ENCODE measurements around the gene PNMA6F. TPM values are rescaled to one million over a fixed set of nuclear protein-coding genes. Genes with fewer than 3 reads are reported as not detected.

The PNMA6F gene
- total RNA-seq, 1 experiment from 2014 or later: not detected

DNA sequence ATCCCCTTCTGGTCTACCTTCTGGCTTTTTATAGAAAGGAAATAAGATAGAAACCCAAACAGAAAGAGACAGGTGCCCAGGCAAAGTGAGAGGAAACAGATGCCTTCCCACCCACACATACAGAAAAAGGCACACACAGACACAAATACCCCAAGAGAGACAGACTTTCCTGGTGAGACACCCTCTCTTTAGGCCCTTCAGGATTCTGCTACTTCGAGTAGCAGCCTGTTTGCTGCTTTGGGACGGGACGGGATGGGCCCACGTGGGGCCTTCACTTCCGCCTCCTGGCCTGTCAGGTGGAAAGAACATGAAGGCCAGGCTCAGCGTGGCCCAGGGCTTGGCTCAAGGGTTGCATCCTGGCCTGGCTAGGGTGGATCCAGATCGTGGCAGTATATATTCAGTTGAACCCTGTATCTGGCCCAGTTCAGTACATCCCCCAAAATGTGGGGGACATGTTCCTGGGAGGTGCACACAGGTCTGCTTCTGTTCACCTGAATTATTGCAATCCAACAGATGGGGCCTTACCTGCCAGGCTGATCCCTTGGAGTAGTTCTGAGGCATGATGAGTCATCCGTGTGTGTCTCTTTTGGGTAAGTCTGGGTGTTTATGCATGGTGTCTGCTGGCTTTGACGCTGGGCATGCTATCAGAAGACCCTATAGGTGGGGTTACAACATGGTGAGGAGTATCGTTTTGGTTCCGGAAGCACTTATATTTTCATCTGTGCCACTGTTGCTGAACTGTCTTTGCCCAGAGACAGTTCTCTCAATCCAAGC lies 14.7 kb upstream of the PNMA6F start:
- Histone ChIP-seq H2AFZ (ENCODE audit: low read depth, low read length, poor library complexity, severe bottlenecking) (no peak overlapping the region), H3K9me3 (ENCODE audit: control insufficient read depth in 1 of 2, insufficient read depth in 1 of 2, low read depth in 1 of 2, low read length in 2 of 2) (no peaks in the 10 kb centered on the region), H3K4me2 (ENCODE audit: low read length) (no peak overlapping the region), H3K9ac (ENCODE audit: low read length) (no peak overlapping the region), H3K36me3 (ENCODE audit: control insufficient read depth in 1 of 2, insufficient read depth in 2 of 2, low read length in 2 of 2) (0 out of 4 replicates have a peak, but pooled peaks cover 0 to 2% of the 10 kb centered on the region in 2 experiments), H3K27me3 (ENCODE audit: insufficient read depth, low read length) (no peaks in the 10 kb centered on the region), H3K27ac (ENCODE audit: low read depth, low read length) (no peak overlapping the region), H3K4me3 (replicated peaks in 1 of 2; ENCODE audit: low read depth in 1 of 2, low read length in 2 of 2) (no peak overlapping the region), H4K20me1 (ENCODE audit: insufficient read depth) (no peaks in the 10 kb centered on the region), H3K4me1 (ENCODE audit: control insufficient read depth in 1 of 2, insufficient read depth in 2 of 2, low read length in 2 of 2) (peaks cover 5 to 12% of the 10 kb centered on the region in 2 experiments; a peak in 3 of 4 replicates), H3K9me2 (ENCODE audit: insufficient read depth) (no peaks in the 10 kb centered on the region), H3K79me2 (ENCODE audit: insufficient read depth, low read length) (peaks cover 11% of the 10 kb centered on the region; the same call in 1 of the 2 replicates)
- no TSS peak for BruUV-seq (replicated peaks)
- ChIA-PET RAD21 (ENCODE audit: low non-redundant PET in 1 of 2, low total read pairs in 2 of 2, uncharacterized antibody in 2 of 2, unreplicated experiment in 2 of 2) (no interaction called here), CTCF (no interaction called here), POLR2A (no interaction called here)
- ATAC-seq (no peak), DNase-seq (ENCODE audit: low read depth, low spot score) (no peak)
- TF ChIP-seq, protein P1, sequence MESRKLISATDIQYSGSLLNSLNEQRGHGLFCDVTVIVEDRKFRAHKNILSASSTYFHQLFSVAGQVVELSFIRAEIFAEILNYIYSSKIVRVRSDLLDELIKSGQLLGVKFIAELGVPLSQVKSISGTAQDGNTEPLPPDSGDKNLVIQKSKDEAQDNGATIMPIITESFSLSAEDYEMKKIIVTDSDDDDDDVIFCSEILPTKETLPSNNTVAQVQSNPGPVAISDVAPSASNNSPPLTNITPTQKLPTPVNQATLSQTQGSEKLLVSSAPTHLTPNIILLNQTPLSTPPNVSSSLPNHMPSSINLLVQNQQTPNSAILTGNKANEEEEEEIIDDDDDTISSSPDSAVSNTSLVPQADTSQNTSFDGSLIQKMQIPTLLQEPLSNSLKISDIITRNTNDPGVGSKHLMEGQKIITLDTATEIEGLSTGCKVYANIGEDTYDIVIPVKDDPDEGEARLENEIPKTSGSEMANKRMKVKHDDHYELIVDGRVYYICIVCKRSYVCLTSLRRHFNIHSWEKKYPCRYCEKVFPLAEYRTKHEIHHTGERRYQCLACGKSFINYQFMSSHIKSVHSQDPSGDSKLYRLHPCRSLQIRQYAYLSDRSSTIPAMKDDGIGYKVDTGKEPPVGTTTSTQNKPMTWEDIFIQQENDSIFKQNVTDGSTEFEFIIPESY (IDR thresholded peaks at IDR 0.05; ENCODE audit: extremely low read depth, insufficient replicate concordance, low read length): no peak
- TF ChIP-seq CEBPB (IDR thresholded peaks at IDR 0.05; ENCODE audit: low read depth) (no peak), CBX3 (IDR thresholded peaks at IDR 0.05; ENCODE audit: low read depth) (no peak)
- TF ChIP-seq, protein P2, sequence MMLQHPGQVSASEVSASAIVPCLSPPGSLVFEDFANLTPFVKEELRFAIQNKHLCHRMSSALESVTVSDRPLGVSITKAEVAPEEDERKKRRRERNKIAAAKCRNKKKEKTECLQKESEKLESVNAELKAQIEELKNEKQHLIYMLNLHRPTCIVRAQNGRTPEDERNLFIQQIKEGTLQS (IDR thresholded peaks at IDR 0.05): no peak
- intact Hi-C loops (cut with micrococcal nuclease): no loop called here

All from HCT116 (cell line).